Kidney epithelial cell (primary cell): ENCODE results near the gene SPTBN1. TPM values are rescaled to one million over a fixed set of nuclear protein-coding genes. Genes with fewer than 3 reads are reported as not detected.

Experiments used
- DNase-seq: peaks from one replicate; pipeline ENCODE4 v3.0.0-alpha.2; 2010; ENCODE audit warnings: low read depth
- H3K27me3 ChIP-seq: 2 replicates; pipeline ENCODE4 v1.6.0; 2011; ENCODE audit warnings: low read length; ENCODE audit not compliant: control insufficient read depth, insufficient read depth
- H3K36me3 ChIP-seq: 2 replicates; pipeline ENCODE4 v1.5.1; 2011; ENCODE audit warnings: low read length; ENCODE audit not compliant: control insufficient read depth, insufficient read depth
- H3K4me3 ChIP-seq: 2 replicates; pipeline ENCODE4 v1.5.1; 2011; ENCODE audit warnings: low read depth, mild to moderate bottlenecking, control low read depth, low read length
- CTCF ChIP-seq: IDR thresholded peaks from 2 replicates; pipeline ENCODE4 v1.5.1; 2011; ENCODE audit warnings: mild to moderate bottlenecking, moderate library complexity, low read length, control low read depth, inconsistent platforms; ENCODE audit not compliant: insufficient read depth, poor library complexity, severe bottlenecking
- total RNA-seq: library from RNA; depleted of rRNA; stranded (reverse); fragments of >200 nt; gene quantifications from 2 replicates; pipeline ENCODE4 v1.2.3, GENCODE V29; 2015

SPTBN1 gene
- total RNA-seq, 1 donor from 2014 or later = 492 TPM

- no peak for TF ChIP-seq CTCF
- no peaks in the 10 kb centered on the region for H3K36me3 ChIP-seq
- H3K4me3 ChIP-seq = no peak overlapping the region
- H3K27me3 ChIP-seq = no peaks in the 10 kb centered on the region
- DNase-seq = no peak
Measured at GRCh38 chr2:54574860-54575247, 118.7 kb downstream of the SPTBN1 start.

- Histone ChIP-seq H3K4me3 (no peak overlapping the region), H3K36me3 (no peaks in the 10 kb centered on the region), H3K27me3 (no peaks in the 10 kb centered on the region)
- TF ChIP-seq CTCF = no peak
- no peak for DNase-seq
Measured at GRCh38 chr2:54575379-54575888, 119.3 kb downstream of the SPTBN1 start.

GRCh38 chr2:54577035-54577434, 120.9 kb downstream of the SPTBN1 start:
- no peak for DNase-seq
- Histone ChIP-seq H3K36me3 (no peaks in the 10 kb centered on the region), H3K27me3 (no peaks in the 10 kb centered on the region), H3K4me3 (no peak overlapping the region)
- no peak for TF ChIP-seq CTCF

GRCh38 chr2:54577944-54578647, 122.0 kb downstream of the SPTBN1 start:
- no peak overlapping the region for H3K4me3 ChIP-seq
- DNase-seq = no peak
- TF ChIP-seq CTCF = no peak
- H3K27me3 ChIP-seq = no peaks in the 10 kb centered on the region
- H3K36me3 ChIP-seq = no peaks in the 10 kb centered on the region

GRCh38 chr2:54578648-54579045, 122.5 kb downstream of the SPTBN1 start:
- no peak for DNase-seq
- TF ChIP-seq CTCF = no peak
- Histone ChIP-seq H3K36me3 (no peaks in the 10 kb centered on the region), H3K27me3 (no peaks in the 10 kb centered on the region), H3K4me3 (no peak overlapping the region)
